OCI-LY3 (cell line): ENCODE measurements around the gene STPG1.

Experiments used
- H2AFZ ChIP-seq: fragments of 200-600, 300-600 bp; shearing (Covaris generic); 2 replicates; pipeline ENCODE4 v1.6.0; 2014; ENCODE audit warnings: antibody characterized with exemption, low read depth, low read length
- H3K27ac ChIP-seq: fragments of 200-600, 300-600 bp; sonication (generic); 2 replicates; pipeline ENCODE4 v1.5.1; 2014; ENCODE audit warnings: mild to moderate bottlenecking, low read length, moderate library complexity, mixed read lengths
- H3K27me3 ChIP-seq: fragments of 200-600, 300-600 bp; sonication (generic); 2 replicates; pipeline ENCODE4 v1.6.1; 2014; ENCODE audit warnings: low read depth, low read length, mixed read lengths
- H3K36me3 ChIP-seq: fragments of 200-600, 300-600 bp; sonication (generic); replicated peaks from 2 replicates; pipeline ENCODE3; 2014; ENCODE audit warnings: low read depth, low read length, mixed read lengths
- H3K4me1 ChIP-seq: fragments of 300-600, 200-600 bp; sonication (generic); 2 replicates; pipeline ENCODE4 v1.6.1; 2014; ENCODE audit warnings: low read length, mixed read lengths
- H3K4me2 ChIP-seq: fragments of 200-600, 300-600 bp; sonication (generic); 2 replicates; pipeline ENCODE4 v1.6.1; 2014; ENCODE audit warnings: low read length, mixed read lengths
- H3K4me3 ChIP-seq: fragments of 300-600, 200-600 bp; sonication (generic); 2 replicates; pipeline ENCODE4 v1.5.1; 2014; ENCODE audit warnings: antibody characterized with exemption, mild to moderate bottlenecking, low read length, moderate library complexity
- H3K79me2 ChIP-seq: fragments of 300-600, 200-600 bp; shearing (Covaris generic); 2 replicates; pipeline ENCODE4 v1.6.1; 2014; ENCODE audit warnings: mild to moderate bottlenecking, low read length, mixed read lengths
- H3K9ac ChIP-seq: fragments of 300-600, 200-600 bp; shearing (Covaris generic); 2 replicates; pipeline ENCODE4 v1.6.0; 2014; ENCODE audit warnings: mild to moderate bottlenecking, low read length, moderate library complexity
- H3K9me3 ChIP-seq: fragments of 200-600, 300-600 bp; shearing (Covaris generic); 2 replicates; pipeline ENCODE4 v1.6.1; 2014; ENCODE audit warnings: low read length, mixed read lengths; ENCODE audit not compliant: insufficient read depth
- H4K20me1 ChIP-seq: fragments of 200-600, 300-600 bp; sonication (generic); 2 replicates; pipeline ENCODE4 v1.6.1; 2016; ENCODE audit warnings: low read length, mixed read lengths; ENCODE audit not compliant: insufficient read depth
- EZH2phosphoT487 ChIP-seq: fragments of 200-600 bp; shearing (Covaris generic); IDR thresholded peaks from 2 replicates; pipeline ENCODE4 v1.6.1; 2018; ENCODE audit warnings: antibody characterized with exemption, mixed run types, low read depth
- TF ChIP-seq, protein P1 (sequence below): fragments of 200-600, 300-600 bp; sonication (generic); IDR thresholded peaks from 2 replicates; pipeline ENCODE4 v1.5.1; 2014; ENCODE audit warnings: antibody characterized with exemption, low read length, low read depth

STPG1 gene

GRCh38 chr1:24425922-24426321 is 12.3 kb upstream of the STPG1 start:
- Histone ChIP-seq H4K20me1 (no peaks in the 10 kb centered on the region), H2AFZ (no peak overlapping the region), H3K4me1 (no peaks in the 10 kb centered on the region), H3K9me3 (no peaks in the 10 kb centered on the region), H3K27me3 (no peaks in the 10 kb centered on the region), H3K9ac (no peak overlapping the region), H3K79me2 (no peaks in the 10 kb centered on the region), H3K4me2 (no peak overlapping the region), H3K27ac (no peak overlapping the region), H3K4me3 (no peak overlapping the region), H3K36me3 (peaks cover 5% of the 10 kb centered on the region)
- TF ChIP-seq EZH2phosphoT487: no peak
- TF ChIP-seq, protein P1, sequence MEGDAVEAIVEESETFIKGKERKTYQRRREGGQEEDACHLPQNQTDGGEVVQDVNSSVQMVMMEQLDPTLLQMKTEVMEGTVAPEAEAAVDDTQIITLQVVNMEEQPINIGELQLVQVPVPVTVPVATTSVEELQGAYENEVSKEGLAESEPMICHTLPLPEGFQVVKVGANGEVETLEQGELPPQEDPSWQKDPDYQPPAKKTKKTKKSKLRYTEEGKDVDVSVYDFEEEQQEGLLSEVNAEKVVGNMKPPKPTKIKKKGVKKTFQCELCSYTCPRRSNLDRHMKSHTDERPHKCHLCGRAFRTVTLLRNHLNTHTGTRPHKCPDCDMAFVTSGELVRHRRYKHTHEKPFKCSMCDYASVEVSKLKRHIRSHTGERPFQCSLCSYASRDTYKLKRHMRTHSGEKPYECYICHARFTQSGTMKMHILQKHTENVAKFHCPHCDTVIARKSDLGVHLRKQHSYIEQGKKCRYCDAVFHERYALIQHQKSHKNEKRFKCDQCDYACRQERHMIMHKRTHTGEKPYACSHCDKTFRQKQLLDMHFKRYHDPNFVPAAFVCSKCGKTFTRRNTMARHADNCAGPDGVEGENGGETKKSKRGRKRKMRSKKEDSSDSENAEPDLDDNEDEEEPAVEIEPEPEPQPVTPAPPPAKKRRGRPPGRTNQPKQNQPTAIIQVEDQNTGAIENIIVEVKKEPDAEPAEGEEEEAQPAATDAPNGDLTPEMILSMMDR: no peak

- Histone ChIP-seq H4K20me1 (no peaks in the 10 kb centered on the region), H2AFZ (no peak overlapping the region), H3K4me3 (no peak overlapping the region), H3K36me3 (peaks cover 5% of the 10 kb centered on the region), H3K9me3 (no peaks in the 10 kb centered on the region), H3K79me2 (no peaks in the 10 kb centered on the region), H3K27me3 (no peaks in the 10 kb centered on the region), H3K27ac (no peak overlapping the region), H3K4me1 (no peaks in the 10 kb centered on the region), H3K9ac (no peak overlapping the region), H3K4me2 (no peak overlapping the region)
- TF ChIP-seq EZH2phosphoT487: no peak
- TF ChIP-seq, protein P1: no peak
These were observed 11.9 kb upstream of the STPG1 start for GRCh38 chr1:24425441-24425840.

DNA sequence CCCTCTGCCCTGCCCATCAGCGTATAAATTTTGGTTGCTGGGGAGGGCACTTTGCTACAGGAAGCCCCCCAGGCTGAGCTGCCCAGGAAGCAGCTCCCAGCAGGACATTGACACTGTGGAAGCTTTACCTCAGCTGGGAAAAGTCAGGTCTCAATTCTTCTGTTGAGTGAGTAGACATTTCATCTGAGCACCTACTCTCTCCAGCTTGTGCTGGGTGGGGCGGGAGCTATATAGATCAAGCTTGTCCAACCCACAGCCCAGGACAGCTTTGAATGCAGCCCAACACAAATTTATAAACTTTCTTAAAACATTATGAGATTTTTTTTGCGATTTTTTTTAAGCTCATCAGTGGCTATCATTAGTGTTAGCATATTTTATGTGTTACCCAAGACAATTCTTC is 11.4 kb upstream of the STPG1 start:
- H3K9ac ChIP-seq: no peak overlapping the region
- TF ChIP-seq, protein P1: no peak
- no peak for TF ChIP-seq EZH2phosphoT487
- no peaks in the 10 kb centered on the region for H3K27me3 ChIP-seq
- no peaks in the 10 kb centered on the region for H4K20me1 ChIP-seq
- no peaks in the 10 kb centered on the region for H3K4me1 ChIP-seq
- no peaks in the 10 kb centered on the region for H3K9me3 ChIP-seq
- H2AFZ ChIP-seq: no peak overlapping the region
- H3K4me3 ChIP-seq: no peak overlapping the region
- H3K36me3 ChIP-seq: peaks cover 5% of the 10 kb centered on the region
- H3K27ac ChIP-seq: no peak overlapping the region
- no peak overlapping the region for H3K4me2 ChIP-seq
- H3K79me2 ChIP-seq: no peaks in the 10 kb centered on the region

- no peaks in the 10 kb centered on the region for H3K79me2 ChIP-seq
- no peak overlapping the region for H3K4me3 ChIP-seq
- H3K9ac ChIP-seq: no peak overlapping the region
- H3K36me3 ChIP-seq: peaks cover 8% of the 10 kb centered on the region
- H3K27ac ChIP-seq: no peak overlapping the region
- H3K9me3 ChIP-seq: no peaks in the 10 kb centered on the region
- H2AFZ ChIP-seq: no peak overlapping the region
- no peaks in the 10 kb centered on the region for H4K20me1 ChIP-seq
- H3K4me1 ChIP-seq: no peaks in the 10 kb centered on the region
- TF ChIP-seq, protein P1: no peak
- no peak for TF ChIP-seq EZH2phosphoT487
- H3K4me2 ChIP-seq: no peak overlapping the region
- no peaks in the 10 kb centered on the region for H3K27me3 ChIP-seq
These were observed 10.6 kb upstream of the STPG1 start for GRCh38 chr1:24424207-24424606.
